ENCODE measurements around the gene MARCHF6. TPM values are rescaled to one million over a fixed set of nuclear protein-coding genes. Genes with fewer than 3 reads are reported as not detected.
"Not testable (repeated sequence)": the region's sequence is repeated elsewhere in the genome, so short reads cannot be mapped to it uniquely, and the experiment has no call there.

Gene MARCHF6
- total RNA-seq, 1 donor from 2014 or later, result 245 TPM

DNA sequence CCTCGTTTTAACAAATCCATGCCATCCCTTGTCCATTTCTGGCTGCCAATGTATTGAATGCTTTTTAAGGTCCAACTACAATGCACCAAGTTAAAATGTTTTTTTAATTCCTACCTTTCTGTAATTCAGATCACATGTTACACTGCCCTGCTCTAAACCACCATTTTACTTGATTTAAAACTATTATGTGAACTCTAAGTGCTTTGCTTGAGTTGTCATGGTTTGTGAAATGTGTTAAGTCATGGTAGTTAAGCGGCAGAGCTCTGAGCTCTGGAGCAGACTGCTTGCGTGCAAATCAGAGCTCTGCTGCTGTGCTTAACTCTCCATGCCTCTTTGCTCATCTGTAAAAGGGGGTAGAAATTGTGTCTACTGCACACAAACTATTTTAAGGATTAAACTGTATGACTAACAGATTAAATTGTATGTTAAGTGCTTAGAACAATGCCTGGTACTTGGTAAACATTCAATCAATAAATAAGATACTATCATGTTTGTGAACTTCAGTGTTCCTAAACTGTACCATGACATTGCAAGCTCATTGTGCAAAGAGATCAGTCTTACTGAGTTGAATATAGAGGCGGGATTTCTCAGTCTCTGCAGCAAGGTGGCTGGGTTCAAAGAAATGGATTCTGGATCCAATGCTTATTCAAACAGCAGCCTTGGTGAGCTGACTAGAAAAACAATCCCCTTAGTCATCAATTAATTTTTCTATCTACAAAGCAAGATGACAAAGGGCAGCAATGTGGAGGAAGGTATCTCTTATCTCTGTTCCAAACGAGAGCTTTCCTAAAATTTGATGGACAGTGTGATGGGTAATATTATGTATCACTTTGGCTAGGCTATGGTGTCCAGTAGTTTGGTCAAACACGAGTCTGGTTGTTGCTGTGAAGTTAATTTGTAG lies 29.7 kb upstream of the MARCHF6 start:
- no peak for DNase-seq

DNA sequence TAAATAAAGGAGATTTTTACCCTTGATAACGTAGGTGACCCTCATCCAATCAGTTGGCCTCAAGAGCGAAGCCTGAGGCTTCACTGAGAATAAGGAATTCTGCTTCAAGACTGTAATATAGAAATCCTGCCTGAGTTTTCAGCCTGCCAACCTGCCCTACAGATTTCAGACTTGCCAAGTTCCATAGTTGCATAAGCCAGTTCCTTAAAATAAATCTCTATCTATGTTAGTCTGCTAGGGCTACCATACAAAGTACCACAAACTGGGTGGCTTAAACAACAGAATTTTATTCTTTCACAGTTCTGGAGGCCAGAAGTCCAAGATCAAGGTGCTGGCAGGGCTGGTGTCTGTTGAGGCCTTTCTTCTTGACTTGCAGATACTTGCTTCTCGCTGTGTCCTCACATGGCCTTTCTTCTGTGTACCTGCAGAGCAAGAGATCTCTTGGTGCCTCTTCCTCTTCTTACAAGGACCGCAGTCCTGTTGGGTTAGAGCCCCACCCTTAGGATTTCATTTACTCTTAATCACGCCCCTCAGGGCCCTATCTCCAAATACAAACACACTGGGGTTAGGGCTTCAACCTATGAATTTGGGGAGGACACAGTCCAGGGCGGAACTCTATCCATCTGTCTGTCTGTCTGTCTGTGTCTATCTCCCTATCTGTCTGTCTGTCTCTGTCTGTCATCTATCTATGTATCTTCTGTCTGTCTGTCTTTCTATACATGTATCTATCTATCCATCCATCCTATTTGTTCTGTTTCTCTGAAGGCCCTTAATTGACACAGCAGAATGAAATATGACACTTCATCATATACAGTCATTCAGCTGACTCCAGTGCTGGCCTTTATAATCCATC lies 28.8 kb upstream of the MARCHF6 start:
- DNase-seq, result no peak

GRCh38 chr5:10328323-10328722 lies 25.2 kb upstream of the MARCHF6 start:
- no peak for DNase-seq

DNA sequence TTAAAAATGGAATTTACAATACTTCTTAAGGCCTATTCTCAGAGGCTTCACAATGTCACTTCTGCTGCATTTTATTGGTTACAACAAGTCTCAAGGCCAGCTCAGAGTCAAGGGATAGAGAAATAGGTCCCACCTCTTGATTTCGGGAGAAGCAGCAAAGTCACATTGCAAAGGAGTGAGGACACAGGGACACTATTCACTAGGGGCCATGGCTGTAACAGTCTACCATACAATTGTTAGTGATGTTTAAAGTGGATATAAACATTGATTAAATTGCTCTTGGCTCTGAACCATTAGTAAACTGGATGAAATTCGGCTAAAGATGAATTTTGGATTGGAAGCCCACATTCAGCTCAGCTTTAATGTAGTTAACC lies 24.1 kb upstream of the MARCHF6 start:
- no peak for DNase-seq

GRCh38 chr5:10329820-10330481 lies 23.5 kb upstream of the MARCHF6 start:
- peak; percentile 40 for DNase-seq

- DNase-seq, result no peak
Measured at GRCh38 chr5:10330511-10331230, 22.8 kb upstream of the MARCHF6 start.

DNA sequence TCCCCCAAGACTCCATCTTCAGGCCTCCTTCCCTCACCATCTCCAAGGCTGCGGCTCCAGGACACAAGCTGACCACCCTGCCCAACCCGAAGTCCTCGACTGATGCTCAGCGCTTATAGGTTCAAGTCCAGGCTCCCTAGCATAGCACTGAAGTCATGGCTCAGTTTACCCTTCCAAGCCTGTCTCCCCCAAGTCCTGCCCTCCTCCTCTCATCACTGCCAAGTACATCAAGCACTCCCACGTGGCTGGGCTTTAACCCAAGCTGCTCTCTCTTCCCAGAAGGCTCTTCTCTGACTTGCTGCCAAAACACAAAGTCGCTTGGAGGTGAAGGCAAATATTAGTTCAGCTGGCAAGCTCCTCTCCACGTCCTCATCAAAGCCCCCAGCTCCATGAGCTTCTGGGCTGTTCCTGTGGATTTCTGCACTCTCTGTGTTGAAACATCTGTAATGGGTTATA lies 22.1 kb upstream of the MARCHF6 start:
- no peak for DNase-seq

GRCh38 chr5:10332301-10332700 lies 21.2 kb upstream of the MARCHF6 start:
- DNase-seq, result no peak

DNA sequence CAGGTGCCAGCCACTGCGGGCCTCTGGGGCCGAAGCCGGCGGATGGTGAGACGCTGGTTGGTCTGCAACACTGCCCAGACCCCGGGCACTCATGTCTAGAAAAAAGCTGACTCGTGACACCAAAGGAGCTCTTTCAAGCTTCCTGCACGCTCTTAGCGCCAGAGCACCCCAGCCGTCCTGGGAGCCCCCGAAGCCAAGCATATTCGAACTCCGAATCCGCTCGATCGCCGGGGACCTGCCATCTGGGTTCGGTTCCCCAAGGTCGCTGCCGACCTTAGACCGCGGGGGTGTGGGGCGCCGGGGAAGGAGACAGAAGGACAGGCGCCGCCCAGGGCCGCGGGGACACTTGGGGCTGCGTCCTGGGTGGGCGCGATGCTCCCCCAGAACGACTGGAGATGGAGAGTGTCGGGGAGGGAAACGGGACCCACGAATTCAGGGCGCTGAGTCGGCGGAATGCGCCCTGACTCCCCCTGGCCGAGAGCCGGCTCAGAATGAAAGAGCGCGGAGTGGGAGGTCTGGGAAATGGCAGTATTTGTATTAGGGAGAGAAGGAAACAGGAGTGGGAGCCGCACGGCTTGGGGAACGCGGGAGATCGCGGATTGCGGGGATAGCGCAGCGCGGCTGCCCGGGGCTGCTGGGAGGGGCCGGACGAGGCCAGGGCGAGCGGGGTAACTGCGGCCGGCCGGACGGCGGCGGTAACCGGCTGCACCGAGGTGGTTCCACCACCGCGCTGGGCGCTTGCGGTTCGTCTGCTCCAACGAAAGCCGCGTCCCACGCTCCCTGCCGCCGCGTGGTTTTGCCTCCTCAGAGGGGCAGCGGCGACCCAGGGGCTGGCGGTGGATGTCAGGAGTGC lies 20.1 kb upstream of the MARCHF6 start:
- DNase-seq, result no peak

- no peak for DNase-seq
Measured at GRCh38 chr5:10334831-10335230, 18.7 kb upstream of the MARCHF6 start.

GRCh38 chr5:10335711-10336470 lies 17.6 kb upstream of the MARCHF6 start:
- no peak for DNase-seq

DNA sequence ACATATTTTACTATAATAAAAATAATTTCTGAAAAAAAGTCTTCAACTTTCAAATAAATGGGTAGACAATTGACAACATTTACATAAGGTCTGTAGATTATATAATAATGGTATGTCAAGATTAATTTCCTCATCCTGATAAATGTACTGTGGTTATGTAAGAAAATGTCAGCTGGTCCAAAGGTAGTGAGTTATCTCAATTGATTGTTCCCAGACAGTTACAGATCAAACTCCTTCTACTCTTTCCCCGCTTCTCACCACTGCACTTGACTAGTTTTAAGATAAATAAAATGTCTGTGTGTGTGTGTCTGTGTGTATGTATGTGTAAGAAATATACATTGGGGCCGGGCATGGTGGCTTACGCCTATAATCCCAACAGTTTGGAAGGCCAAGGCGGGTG lies 16.4 kb upstream of the MARCHF6 start:
- DNase-seq, result no peak

- no peak for DNase-seq
Measured at GRCh38 chr5:10337986-10338385, 15.5 kb upstream of the MARCHF6 start.

DNA sequence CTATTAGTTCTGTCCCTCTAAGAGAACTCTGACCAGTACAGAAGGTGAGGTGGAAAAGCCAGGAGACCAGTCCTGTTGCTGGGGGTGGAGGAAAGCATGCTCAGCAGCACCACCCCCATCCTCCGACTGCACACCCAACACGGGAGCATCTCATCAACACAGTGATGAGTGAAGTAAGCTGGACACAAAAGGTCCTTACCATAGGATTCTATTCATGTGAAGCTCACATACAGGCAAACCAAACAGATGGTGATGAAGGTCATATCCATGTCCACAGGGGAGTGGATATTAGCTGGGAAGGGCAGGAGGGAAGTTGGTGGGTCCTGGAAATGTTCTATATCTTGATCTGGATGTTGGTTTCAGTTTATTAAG lies 14.8 kb upstream of the MARCHF6 start:
- no peak for DNase-seq

DNA sequence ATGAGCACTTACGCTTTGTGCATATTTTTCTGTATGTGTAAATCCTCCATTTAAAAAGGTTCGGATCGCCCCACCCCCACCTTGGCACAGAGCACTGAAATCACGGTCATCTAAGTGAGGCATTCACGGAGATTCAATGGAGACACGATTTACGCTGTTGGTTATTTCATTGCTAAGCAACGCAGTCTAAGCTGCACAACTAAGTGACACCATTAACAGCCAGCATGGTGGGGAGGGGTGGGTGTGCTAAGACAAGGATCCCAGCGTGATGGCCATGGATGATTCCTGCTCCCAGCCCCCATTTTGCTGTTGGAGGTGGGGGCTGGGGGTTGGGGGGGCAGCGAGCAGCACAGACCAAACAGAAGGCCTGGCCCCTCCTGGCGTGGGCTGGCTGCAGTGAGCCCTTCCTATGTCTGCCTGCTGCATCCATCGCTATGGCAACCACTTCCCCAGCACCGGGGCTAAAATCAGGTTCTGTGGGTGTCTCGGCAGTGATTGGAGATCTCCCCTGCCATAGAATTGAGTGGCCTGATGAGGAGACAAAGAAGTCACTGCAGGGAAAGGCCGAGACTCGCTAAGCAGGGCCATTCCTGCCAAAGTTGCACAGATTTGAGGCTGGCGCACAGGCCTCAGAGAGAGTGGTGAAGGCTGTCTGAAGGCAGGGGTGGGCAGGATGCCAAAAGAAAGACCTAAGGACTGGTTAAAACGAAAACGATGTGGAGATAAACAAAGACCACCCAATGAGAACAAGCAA lies 14.3 kb upstream of the MARCHF6 start:
- DNase-seq, result peak; percentile 81

DNA sequence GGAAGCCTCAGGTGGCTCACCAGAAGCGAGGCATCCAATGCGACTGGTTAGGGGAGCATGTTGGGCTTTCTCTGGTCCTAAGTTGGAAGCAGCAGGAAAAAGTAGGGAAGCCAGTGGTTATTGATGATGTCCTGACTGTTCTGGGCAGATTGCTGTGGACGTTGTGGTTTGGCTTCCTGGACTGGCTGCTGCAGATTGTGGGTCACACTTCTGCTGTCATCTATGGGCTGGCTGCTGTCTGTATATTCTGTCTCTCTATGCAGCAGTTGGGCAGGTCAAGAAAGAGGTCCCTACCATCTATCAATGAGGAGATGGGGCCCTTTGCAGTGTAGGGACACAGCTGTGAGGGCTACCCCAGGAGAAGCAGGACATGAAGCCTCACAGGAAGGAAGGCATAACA lies 13.5 kb upstream of the MARCHF6 start:
- DNase-seq, result no peak

GRCh38 chr5:10343486-10343885 lies 10.0 kb upstream of the MARCHF6 start:
- no peak for DNase-seq

DNA sequence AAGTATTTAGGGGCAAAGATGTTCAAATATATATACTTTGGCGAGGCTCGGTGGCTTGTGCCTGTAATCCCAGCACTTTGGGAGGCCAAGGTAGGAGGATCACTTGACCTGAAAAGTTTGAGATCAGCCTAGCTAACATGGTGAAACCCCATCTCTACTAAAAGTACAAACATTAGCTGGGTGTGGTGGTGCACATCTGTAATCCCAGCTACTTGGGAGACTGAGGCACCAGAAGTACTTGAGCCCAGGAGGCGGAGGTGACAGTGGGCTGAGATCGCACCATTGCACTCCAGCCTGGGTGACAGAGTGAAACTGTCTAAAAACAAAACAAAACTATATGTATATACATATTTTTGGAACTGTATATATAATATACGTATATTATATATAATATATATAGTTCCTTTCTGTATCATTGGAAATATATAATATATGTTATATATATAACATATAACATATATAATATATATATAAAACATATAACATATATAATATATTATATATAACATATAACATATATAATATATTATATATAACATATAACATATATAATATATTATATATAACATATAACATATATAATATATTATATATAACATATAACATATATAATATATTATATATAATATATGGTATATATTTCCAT lies 8.9 kb upstream of the MARCHF6 start:
- DNase-seq, result not testable (repeated sequence)

- no peak for DNase-seq
Measured at GRCh38 chr5:10348258-10348657, 5.2 kb upstream of the MARCHF6 start.
